ENCODE data around the gene NFKBIL1.

DNA sequence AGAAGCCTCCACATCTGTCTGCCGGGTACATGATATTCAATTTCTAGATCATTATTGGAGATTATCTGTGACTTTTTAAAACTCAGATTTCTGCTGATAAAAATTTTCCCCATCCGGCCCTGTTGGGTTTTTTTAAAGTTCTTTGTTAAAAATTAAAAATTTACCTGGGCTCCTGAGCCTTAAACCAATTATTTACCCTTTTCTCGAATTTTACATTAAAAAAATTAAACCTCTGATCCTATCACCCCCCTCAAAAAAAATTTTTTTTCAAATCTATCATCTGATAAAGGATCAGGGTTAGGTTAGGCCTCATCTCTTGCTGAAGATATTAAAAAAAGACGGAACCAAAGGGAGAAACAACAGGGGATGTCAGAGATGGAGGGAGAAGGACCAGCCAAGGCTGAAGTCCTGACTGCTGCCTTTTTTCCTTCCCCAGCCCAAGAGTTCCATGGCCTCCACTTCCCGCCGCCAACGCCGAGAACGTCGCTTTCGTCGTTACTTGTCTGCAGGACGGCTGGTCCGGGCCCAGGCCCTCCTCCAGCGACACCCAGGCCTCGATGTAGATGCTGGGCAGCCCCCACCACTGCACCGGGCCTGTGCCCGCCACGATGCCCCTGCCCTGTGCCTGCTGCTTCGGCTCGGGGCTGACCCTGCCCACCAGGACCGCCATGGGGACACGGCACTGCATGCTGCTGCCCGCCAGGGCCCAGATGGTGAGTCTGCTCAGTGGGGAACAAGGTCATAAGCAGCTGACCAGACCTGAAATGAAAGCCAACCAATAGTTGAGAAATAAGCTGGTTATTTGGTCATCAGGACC, 527 bp downstream of the NFKBIL1 start:
- no peak for TF ChIP-seq POLR2A (IDR thresholded peaks at IDR 0.05; ENCODE audit: extremely low read depth, insufficient read length)
- TF ChIP-seq, protein P1, sequence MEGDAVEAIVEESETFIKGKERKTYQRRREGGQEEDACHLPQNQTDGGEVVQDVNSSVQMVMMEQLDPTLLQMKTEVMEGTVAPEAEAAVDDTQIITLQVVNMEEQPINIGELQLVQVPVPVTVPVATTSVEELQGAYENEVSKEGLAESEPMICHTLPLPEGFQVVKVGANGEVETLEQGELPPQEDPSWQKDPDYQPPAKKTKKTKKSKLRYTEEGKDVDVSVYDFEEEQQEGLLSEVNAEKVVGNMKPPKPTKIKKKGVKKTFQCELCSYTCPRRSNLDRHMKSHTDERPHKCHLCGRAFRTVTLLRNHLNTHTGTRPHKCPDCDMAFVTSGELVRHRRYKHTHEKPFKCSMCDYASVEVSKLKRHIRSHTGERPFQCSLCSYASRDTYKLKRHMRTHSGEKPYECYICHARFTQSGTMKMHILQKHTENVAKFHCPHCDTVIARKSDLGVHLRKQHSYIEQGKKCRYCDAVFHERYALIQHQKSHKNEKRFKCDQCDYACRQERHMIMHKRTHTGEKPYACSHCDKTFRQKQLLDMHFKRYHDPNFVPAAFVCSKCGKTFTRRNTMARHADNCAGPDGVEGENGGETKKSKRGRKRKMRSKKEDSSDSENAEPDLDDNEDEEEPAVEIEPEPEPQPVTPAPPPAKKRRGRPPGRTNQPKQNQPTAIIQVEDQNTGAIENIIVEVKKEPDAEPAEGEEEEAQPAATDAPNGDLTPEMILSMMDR (IDR thresholded peaks at IDR 0.05; ENCODE audit: low read depth, low read length): no peak

All from NB4 (cell line).